Measurements from ENCODE around the gene PCNT. TPM values are rescaled to one million over a fixed set of nuclear protein-coding genes. Genes with fewer than 3 reads are reported as not detected.

The PCNT gene
- total RNA-seq, 1 experiment from 2014 or later: 39.6 TPM

- Histone ChIP-seq H3K56ac (ENCODE audit: insufficient read length, low read depth, low read length) (no peak overlapping the region), H3K27me3 (ENCODE audit: insufficient read depth, low read length) (no peaks in the 10 kb centered on the region), H2AFZ (ENCODE audit: low read length) (no peak overlapping the region), H2BK20ac (ENCODE audit: low read depth, low read length, poor library complexity, severe bottlenecking) (no peak overlapping the region), H3K9ac (ENCODE audit: extremely low read depth, insufficient read length, low read length) (no peak overlapping the region), H3K9me3 (ENCODE audit: control insufficient read depth, low read depth, low read length) (no peaks in the 10 kb centered on the region), H3K4ac (ENCODE audit: low read depth, low read length) (no peak overlapping the region), H3K4me1 (ENCODE audit: insufficient read depth, low read length) (peaks cover 2% of the 10 kb centered on the region; the same call in 1 of the 2 replicates), H4K5ac (ENCODE audit: insufficient read length, low read depth, low read length) (no peak overlapping the region), H3K23me2 (ENCODE audit: insufficient read length, low read depth, low read length, poor library complexity, severe bottlenecking) (no peaks in the 10 kb centered on the region), H3T11ph (ENCODE audit: low read length) (no peak overlapping the region), H2BK120ac (ENCODE audit: low read depth, low read length, poor library complexity, severe bottlenecking) (no peak overlapping the region), H2BK12ac (ENCODE audit: insufficient read length, low read depth, low read length) (no peak overlapping the region), H2AK5ac (ENCODE audit: insufficient read length, low read length) (no peak overlapping the region), H3K23ac (ENCODE audit: insufficient read length, low read depth, low read length) (no peak overlapping the region), H3K14ac (ENCODE audit: insufficient read depth, low read length) (no peak overlapping the region), H4K8ac (replicated peaks; ENCODE audit: insufficient read length, low read depth, low read length) (no peak overlapping the region), H4K91ac (ENCODE audit: insufficient read length, low read depth, low read length) (no peak overlapping the region), H2BK5ac (ENCODE audit: insufficient read length, low read length) (no peak overlapping the region), H2BK15ac (ENCODE audit: low read depth, low read length) (no peak overlapping the region), H3K79me2 (ENCODE audit: insufficient read depth, low read length) (peaks cover 8% of the 10 kb centered on the region; the same call in 1 of the 2 replicates), H3K4me2 (ENCODE audit: insufficient read depth, insufficient read length, low read length) (no peak overlapping the region), H3K27ac (ENCODE audit: insufficient read length, low read depth, low read length) (no peak overlapping the region), H4K20me1 (ENCODE audit: control insufficient read depth, insufficient read depth, insufficient read length) (no peaks in the 10 kb centered on the region), H3K79me1 (ENCODE audit: insufficient read depth, low read depth, low read length, poor library complexity, severe bottlenecking) (no peaks in the 10 kb centered on the region), H3K18ac (ENCODE audit: insufficient read length, low read depth, low read length) (no peak overlapping the region)
- TF ChIP-seq CTCF (conservative IDR thresholded peaks at IDR 0.05): no peak
- no peak overlapping the region; a peak in 2 of 5 replicates for H3K4me3 Mint-ChIP-seq
- DNase-seq: no peak
- peak overlapping the region; percentile 69 to 80 (median 77) for H3K27ac Mint-ChIP-seq
- H3K4me1 Mint-ChIP-seq: peaks cover 24 to 36% of the 10 kb centered on the region in 2 experiments
- WGBS (ENCODE audit: extremely low coverage, insufficient read length, low lambda C conversion rate): no CpG with 5 or more reads among the region's 5 CpGs
- peaks cover 42 to 56% (median 50%) of the 10 kb centered on the region in 3 experiments for H3K36me3 Mint-ChIP-seq (ENCODE audit: insufficient read depth in 1 of 3, low read depth in 3 of 3)
- H3K9me3 Mint-ChIP-seq: peaks cover 26 to 31% of the 10 kb centered on the region in 2 experiments
- no peaks in the 10 kb centered on the region for H3K27me3 Mint-ChIP-seq (ENCODE audit: low read depth)
Measured at GRCh38 chr21:46381541-46381940, 57.6 kb downstream of the PCNT start.

All from H9 (cell line).